ENCODE results near the gene PPP1R2.

Gene PPP1R2

GRCh38 chr3:195548987-195549386 lies 5.9 kb upstream of the PPP1R2 start:
- H3K4me3 ChIP-seq (ENCODE audit: low read length): no peak overlapping the region
- TF ChIP-seq, protein P1, sequence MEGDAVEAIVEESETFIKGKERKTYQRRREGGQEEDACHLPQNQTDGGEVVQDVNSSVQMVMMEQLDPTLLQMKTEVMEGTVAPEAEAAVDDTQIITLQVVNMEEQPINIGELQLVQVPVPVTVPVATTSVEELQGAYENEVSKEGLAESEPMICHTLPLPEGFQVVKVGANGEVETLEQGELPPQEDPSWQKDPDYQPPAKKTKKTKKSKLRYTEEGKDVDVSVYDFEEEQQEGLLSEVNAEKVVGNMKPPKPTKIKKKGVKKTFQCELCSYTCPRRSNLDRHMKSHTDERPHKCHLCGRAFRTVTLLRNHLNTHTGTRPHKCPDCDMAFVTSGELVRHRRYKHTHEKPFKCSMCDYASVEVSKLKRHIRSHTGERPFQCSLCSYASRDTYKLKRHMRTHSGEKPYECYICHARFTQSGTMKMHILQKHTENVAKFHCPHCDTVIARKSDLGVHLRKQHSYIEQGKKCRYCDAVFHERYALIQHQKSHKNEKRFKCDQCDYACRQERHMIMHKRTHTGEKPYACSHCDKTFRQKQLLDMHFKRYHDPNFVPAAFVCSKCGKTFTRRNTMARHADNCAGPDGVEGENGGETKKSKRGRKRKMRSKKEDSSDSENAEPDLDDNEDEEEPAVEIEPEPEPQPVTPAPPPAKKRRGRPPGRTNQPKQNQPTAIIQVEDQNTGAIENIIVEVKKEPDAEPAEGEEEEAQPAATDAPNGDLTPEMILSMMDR (conservative IDR thresholded peaks at IDR 0.05; ENCODE audit: low read depth, low read length): no peak
- no peak for DNase-seq (ENCODE audit: low read depth)

DNA sequence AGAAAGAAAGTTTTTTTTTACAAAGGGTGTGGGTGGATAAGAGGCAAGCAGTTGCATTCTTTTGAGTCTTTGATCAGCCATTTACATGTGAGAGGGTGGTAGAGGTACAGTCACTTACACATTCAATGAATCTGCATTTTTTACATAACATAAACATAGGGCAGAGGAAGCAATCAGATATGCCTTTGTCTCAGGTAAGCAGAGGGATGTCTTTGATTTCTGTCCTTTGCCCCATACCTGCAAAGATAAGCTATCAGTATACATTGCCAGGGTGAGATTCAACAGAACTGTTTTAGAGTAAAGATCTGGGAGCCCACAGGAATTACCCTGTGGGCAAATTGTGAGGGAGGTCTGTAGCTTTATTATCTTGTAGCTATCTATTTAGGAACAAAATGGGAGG lies 5.4 kb upstream of the PPP1R2 start:
- TF ChIP-seq, protein P1 (conservative IDR thresholded peaks at IDR 0.05; ENCODE audit: low read depth, low read length): no peak
- no peak for DNase-seq (ENCODE audit: low read depth)
- H3K4me3 ChIP-seq (ENCODE audit: low read length): no peak overlapping the region

- DNase-seq (ENCODE audit: low read depth): no peak
- H3K4me3 ChIP-seq (ENCODE audit: low read length): no peak overlapping the region
- TF ChIP-seq, protein P1 (conservative IDR thresholded peaks at IDR 0.05; ENCODE audit: low read depth, low read length): no peak
Measured at GRCh38 chr3:195548006-195548405, 4.9 kb upstream of the PPP1R2 start.

GRCh38 chr3:195546130-195546560 lies 3.0 kb upstream of the PPP1R2 start:
- no peak overlapping the region for H3K4me3 ChIP-seq (ENCODE audit: low read length)
- TF ChIP-seq, protein P1 (conservative IDR thresholded peaks at IDR 0.05; ENCODE audit: low read depth, low read length): no peak
- no peak for DNase-seq (ENCODE audit: low read depth)

- H3K4me3 ChIP-seq (ENCODE audit: low read length): no peak overlapping the region
- TF ChIP-seq, protein P1 (conservative IDR thresholded peaks at IDR 0.05; ENCODE audit: low read depth, low read length): no peak
- DNase-seq (ENCODE audit: low read depth): no peak
Measured at GRCh38 chr3:195544634-195545033, 1.5 kb upstream of the PPP1R2 start.

GRCh38 chr3:195544230-195544536 lies 1.1 kb upstream of the PPP1R2 start:
- TF ChIP-seq, protein P1 (conservative IDR thresholded peaks at IDR 0.05; ENCODE audit: low read depth, low read length): no peak
- no peak for DNase-seq (ENCODE audit: low read depth)
- no peak overlapping the region for H3K4me3 ChIP-seq (ENCODE audit: low read length)

- DNase-seq (ENCODE audit: low read depth): no peak
- TF ChIP-seq, protein P1 (conservative IDR thresholded peaks at IDR 0.05; ENCODE audit: low read depth, low read length): no peak
- peak overlapping the region; percentile 79 for H3K4me3 ChIP-seq (ENCODE audit: low read length)
Measured at GRCh38 chr3:195543500-195544229, 540 bp upstream of the PPP1R2 start.
